Measurements from ENCODE around the gene SPEN.
"Not testable (repeated sequence)": the region's sequence is repeated elsewhere in the genome, so short reads cannot be mapped to it uniquely, and the experiment has no call there.

The SPEN gene

GRCh38 chr1:15804060-15804459 lies 43.4 kb upstream of the SPEN start:
- no peaks in the 10 kb centered on the region for H3K36me3 ChIP-seq (ENCODE audit: control insufficient read depth, insufficient read depth, low read length)
- DNase-seq = peak; percentile 70
- H3K4ac ChIP-seq (ENCODE audit: low read depth, low read length) = no peak overlapping the region
- no peaks in the 10 kb centered on the region for H3K27me3 ChIP-seq (ENCODE audit: insufficient read depth, low read length, poor library complexity)
- peaks cover 9% of the 10 kb centered on the region for H3K4me1 ChIP-seq (ENCODE audit: control insufficient read depth, low read depth, low read length)
- H3K79me2 ChIP-seq (ENCODE audit: control insufficient read depth, insufficient read depth, low read length) = no peaks in the 10 kb centered on the region
- H2BK5ac ChIP-seq (ENCODE audit: low read length) = no peak overlapping the region
- no peak overlapping the region for H4K8ac ChIP-seq (ENCODE audit: low read depth, low read length)
- H3K56ac ChIP-seq (ENCODE audit: low read length) = no peak overlapping the region
- H3K27ac ChIP-seq (ENCODE audit: low read depth, low read length) = peak overlapping the region; percentile 33
- no peak overlapping the region for H3K4me3 ChIP-seq (ENCODE audit: low read length)
- H3K18ac ChIP-seq (ENCODE audit: low read length) = no peak overlapping the region
- no peak overlapping the region for H4K5ac ChIP-seq (ENCODE audit: low read length)
- H3K9ac ChIP-seq (ENCODE audit: low read length) = no peak overlapping the region
- no CpG with 5 or more reads among the region's 8 CpGs for WGBS (ENCODE audit: extremely low coverage, insufficient coverage, low lambda C conversion rate)
- H2AK5ac ChIP-seq (ENCODE audit: low read length) = no peak overlapping the region
- H2BK15ac ChIP-seq (replicated peaks; ENCODE audit: low read depth) = no peak overlapping the region
- H3K4me2 ChIP-seq (ENCODE audit: low read length) = no peak overlapping the region
- H3K23ac ChIP-seq (ENCODE audit: low read length) = no peak overlapping the region
- no peak overlapping the region for H2BK120ac ChIP-seq (ENCODE audit: low read depth, low read length)
- no peaks in the 10 kb centered on the region for H3K79me1 ChIP-seq (ENCODE audit: low read length)

DNA sequence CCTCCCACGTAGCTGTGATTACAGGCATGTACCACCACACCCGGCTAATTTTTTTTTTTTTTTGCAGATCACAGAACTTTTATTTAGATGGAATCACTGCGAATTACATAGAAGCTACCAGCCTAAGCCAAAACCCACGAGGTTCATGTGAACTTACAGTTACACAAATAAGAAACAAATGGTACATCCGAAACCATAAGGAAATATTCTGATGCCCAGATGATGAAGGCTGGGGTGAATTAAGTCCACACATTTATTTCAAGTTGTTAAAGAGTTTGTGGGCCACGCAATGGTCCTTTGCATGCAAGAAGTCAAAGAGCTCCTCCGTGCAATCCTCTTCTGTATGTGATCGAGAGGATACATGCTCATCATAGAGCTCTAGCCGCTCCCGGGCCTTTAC lies 40.4 kb upstream of the SPEN start:
- Histone ChIP-seq H3K18ac (ENCODE audit: low read length) (no peak overlapping the region), H3K9ac (ENCODE audit: low read length) (no peak overlapping the region), H3K4ac (ENCODE audit: low read depth, low read length) (no peak overlapping the region), H3K36me3 (ENCODE audit: control insufficient read depth, insufficient read depth, low read length) (no peaks in the 10 kb centered on the region), H4K8ac (ENCODE audit: low read depth, low read length) (no peak overlapping the region), H2BK5ac (ENCODE audit: low read length) (no peak overlapping the region), H2BK120ac (ENCODE audit: low read depth, low read length) (no peak overlapping the region), H2AK5ac (ENCODE audit: low read length) (no peak overlapping the region), H3K79me2 (ENCODE audit: control insufficient read depth, insufficient read depth, low read length) (no peaks in the 10 kb centered on the region), H3K4me1 (ENCODE audit: control insufficient read depth, low read depth, low read length) (no peaks in the 10 kb centered on the region), H3K4me2 (ENCODE audit: low read length) (no peak overlapping the region), H3K4me3 (ENCODE audit: low read length) (no peak overlapping the region), H2BK15ac (replicated peaks; ENCODE audit: low read depth) (no peak overlapping the region), H3K56ac (ENCODE audit: low read length) (no peak overlapping the region), H3K27me3 (ENCODE audit: insufficient read depth, low read length, poor library complexity) (no peaks in the 10 kb centered on the region), H3K79me1 (ENCODE audit: low read length) (no peaks in the 10 kb centered on the region), H4K5ac (ENCODE audit: low read length) (no peak overlapping the region), H3K23ac (ENCODE audit: low read length) (no peak overlapping the region), H3K27ac (ENCODE audit: low read depth, low read length) (no peak overlapping the region)
- no CpG with 5 or more reads among the region's 10 CpGs for WGBS (ENCODE audit: extremely low coverage, insufficient coverage, low lambda C conversion rate)
- DNase-seq = no peak

DNA sequence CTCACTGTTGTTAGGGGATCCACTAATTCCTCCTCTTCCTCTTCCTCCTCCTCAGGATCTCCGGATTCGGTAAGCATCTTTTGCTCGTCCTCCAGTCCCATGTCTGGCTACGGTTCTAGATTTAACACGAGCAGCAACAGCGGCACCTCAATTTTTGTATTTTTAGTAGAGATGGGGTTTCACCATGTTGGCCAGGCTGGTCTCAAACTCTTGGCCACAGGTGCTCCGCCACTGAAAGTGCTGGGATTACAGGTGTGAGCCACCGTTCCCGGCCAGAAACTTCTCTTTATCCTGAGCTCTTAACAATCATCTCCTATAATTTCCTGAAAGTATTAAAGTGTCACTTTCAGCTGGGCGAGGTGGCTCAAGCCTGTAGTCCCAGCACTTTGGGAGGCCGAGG lies 40.0 kb upstream of the SPEN start, which contains the start of gene UQCRHL:
UQCRHL (minus strand) TSS at position 101 of the 400 bp plus-strand sequence; CDS start at position 101, 0 bp downstream.
- H3K4me2 ChIP-seq (ENCODE audit: low read length); DNase-seq; H2BK5ac ChIP-seq (ENCODE audit: low read length); H3K79me1 ChIP-seq (ENCODE audit: low read length); H3K79me2 ChIP-seq (ENCODE audit: control insufficient read depth, insufficient read depth, low read length); H3K4me3 ChIP-seq (ENCODE audit: low read length); H3K4ac ChIP-seq (ENCODE audit: low read depth, low read length); H3K27ac ChIP-seq (ENCODE audit: low read depth, low read length); H3K4me1 ChIP-seq (ENCODE audit: control insufficient read depth, low read depth, low read length); H3K18ac ChIP-seq (ENCODE audit: low read length); H3K36me3 ChIP-seq (ENCODE audit: control insufficient read depth, insufficient read depth, low read length); H4K8ac ChIP-seq (ENCODE audit: low read depth, low read length); H3K27me3 ChIP-seq (ENCODE audit: insufficient read depth, low read length, poor library complexity); H2BK120ac ChIP-seq (ENCODE audit: low read depth, low read length); H2BK15ac ChIP-seq (replicated peaks; ENCODE audit: low read depth); H2AK5ac ChIP-seq (ENCODE audit: low read length); H3K23ac ChIP-seq (ENCODE audit: low read length); H3K9ac ChIP-seq (ENCODE audit: low read length); H4K5ac ChIP-seq (ENCODE audit: low read length): not testable (repeated sequence)
- peak within 1 kb of the TSS; percentile 30 for H3K56ac ChIP-seq (ENCODE audit: low read length)
- WGBS (ENCODE audit: extremely low coverage, insufficient coverage, low lambda C conversion rate) = no CpG with 5 or more reads among the region's 11 CpGs

- H3K79me1 ChIP-seq (ENCODE audit: low read length) = no peaks in the 10 kb centered on the region
- no peaks in the 10 kb centered on the region for H3K79me2 ChIP-seq (ENCODE audit: control insufficient read depth, insufficient read depth, low read length)
- H3K27ac ChIP-seq (ENCODE audit: low read depth, low read length) = no peak overlapping the region
- no peak overlapping the region for H4K8ac ChIP-seq (ENCODE audit: low read depth, low read length)
- H3K23ac ChIP-seq (ENCODE audit: low read length) = no peak overlapping the region
- H3K4ac ChIP-seq (ENCODE audit: low read depth, low read length) = no peak overlapping the region
- no peak overlapping the region for H2BK15ac ChIP-seq (replicated peaks; ENCODE audit: low read depth)
- no peak overlapping the region for H3K4me3 ChIP-seq (ENCODE audit: low read length)
- no peak overlapping the region for H3K18ac ChIP-seq (ENCODE audit: low read length)
- no peak overlapping the region for H3K4me2 ChIP-seq (ENCODE audit: low read length)
- no peak overlapping the region for H2AK5ac ChIP-seq (ENCODE audit: low read length)
- peak; percentile 90 for DNase-seq
- H3K27me3 ChIP-seq (ENCODE audit: insufficient read depth, low read length, poor library complexity) = no peaks in the 10 kb centered on the region
- H3K36me3 ChIP-seq (ENCODE audit: control insufficient read depth, insufficient read depth, low read length) = no peaks in the 10 kb centered on the region
- no peak overlapping the region for H4K5ac ChIP-seq (ENCODE audit: low read length)
- no peak overlapping the region for H2BK120ac ChIP-seq (ENCODE audit: low read depth, low read length)
- no peak overlapping the region for H2BK5ac ChIP-seq (ENCODE audit: low read length)
- peak overlapping the region; percentile 12 for H3K56ac ChIP-seq (ENCODE audit: low read length)
- H3K4me1 ChIP-seq (ENCODE audit: control insufficient read depth, low read depth, low read length) = no peaks in the 10 kb centered on the region
- no peak overlapping the region for H3K9ac ChIP-seq (ENCODE audit: low read length)
- WGBS (ENCODE audit: extremely low coverage, insufficient coverage, low lambda C conversion rate) = no CpG with 5 or more reads among the region's 1 CpG
Measured at GRCh38 chr1:15808955-15809354, 38.6 kb upstream of the SPEN start.

DNA sequence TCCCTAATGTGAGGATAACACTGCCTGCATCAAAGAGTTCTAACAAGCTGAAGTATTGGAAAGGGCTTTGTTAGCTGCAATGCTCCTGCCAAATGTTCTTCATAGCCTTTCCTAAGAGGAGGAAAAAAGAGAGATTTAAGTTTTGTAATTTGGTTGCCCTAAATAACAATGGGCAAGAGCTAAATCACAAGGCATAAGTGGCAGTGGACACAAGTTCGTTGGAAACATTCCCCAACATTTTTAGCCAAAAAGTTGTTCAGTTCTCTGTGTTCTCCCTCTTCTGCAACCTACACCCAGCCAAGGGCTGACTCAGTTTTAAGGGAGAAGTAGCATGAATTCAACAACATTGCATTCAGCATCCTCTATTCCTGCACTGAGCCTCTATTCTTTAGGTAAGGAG lies 37.4 kb upstream of the SPEN start:
- Histone ChIP-seq H3K56ac (ENCODE audit: low read length) (no peak overlapping the region), H4K8ac (ENCODE audit: low read depth, low read length) (no peak overlapping the region), H3K4ac (ENCODE audit: low read depth, low read length) (no peak overlapping the region), H3K79me2 (ENCODE audit: control insufficient read depth, insufficient read depth, low read length) (no peaks in the 10 kb centered on the region), H3K27ac (ENCODE audit: low read depth, low read length) (no peak overlapping the region), H2BK120ac (ENCODE audit: low read depth, low read length) (no peak overlapping the region), H3K23ac (ENCODE audit: low read length) (no peak overlapping the region), H3K36me3 (ENCODE audit: control insufficient read depth, insufficient read depth, low read length) (no peaks in the 10 kb centered on the region), H3K4me2 (ENCODE audit: low read length) (no peak overlapping the region), H3K27me3 (ENCODE audit: insufficient read depth, low read length, poor library complexity) (no peaks in the 10 kb centered on the region), H3K9ac (ENCODE audit: low read length) (no peak overlapping the region), H2BK15ac (replicated peaks; ENCODE audit: low read depth) (no peak overlapping the region), H3K4me3 (ENCODE audit: low read length) (no peak overlapping the region), H3K4me1 (ENCODE audit: control insufficient read depth, low read depth, low read length) (no peaks in the 10 kb centered on the region), H2BK5ac (ENCODE audit: low read length) (no peak overlapping the region), H3K79me1 (ENCODE audit: low read length) (no peaks in the 10 kb centered on the region), H3K18ac (ENCODE audit: low read length) (no peak overlapping the region), H4K5ac (ENCODE audit: low read length) (no peak overlapping the region), H2AK5ac (ENCODE audit: low read length) (no peak overlapping the region)
- no peak for DNase-seq
- WGBS (ENCODE audit: extremely low coverage, insufficient coverage, low lambda C conversion rate) = no CpG with 5 or more reads among the region's 1 CpG

DNA sequence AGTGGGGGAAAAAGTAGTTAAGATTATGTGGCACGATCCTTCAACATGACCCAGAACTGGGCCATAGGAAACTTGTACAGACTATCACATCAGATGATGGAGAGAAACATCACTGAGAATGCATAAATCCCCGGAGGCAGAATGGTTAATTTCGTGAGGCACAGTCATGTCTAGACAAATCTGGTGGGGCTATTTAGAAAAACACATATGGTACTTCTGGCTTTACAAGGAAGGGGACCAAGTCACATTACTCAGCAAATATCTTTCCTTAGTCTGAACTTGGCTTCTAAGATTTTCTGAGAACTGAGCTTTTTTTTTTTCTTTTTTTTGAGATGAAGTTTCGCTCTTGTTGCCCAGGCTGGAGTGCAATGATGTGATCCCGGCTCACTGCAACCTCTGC lies 30.8 kb upstream of the SPEN start:
- WGBS (ENCODE audit: extremely low coverage, insufficient coverage, low lambda C conversion rate) = no CpG with 5 or more reads among the region's 5 CpGs
- no peak overlapping the region for H2BK120ac ChIP-seq (ENCODE audit: low read depth, low read length)
- no peak overlapping the region for H3K18ac ChIP-seq (ENCODE audit: low read length)
- no peaks in the 10 kb centered on the region for H3K4me1 ChIP-seq (ENCODE audit: control insufficient read depth, low read depth, low read length)
- H4K5ac ChIP-seq (ENCODE audit: low read length) = no peak overlapping the region
- no peaks in the 10 kb centered on the region for H3K36me3 ChIP-seq (ENCODE audit: control insufficient read depth, insufficient read depth, low read length)
- no peak overlapping the region for H3K4me3 ChIP-seq (ENCODE audit: low read length)
- H3K4me2 ChIP-seq (ENCODE audit: low read length) = no peak overlapping the region
- no peak overlapping the region for H3K23ac ChIP-seq (ENCODE audit: low read length)
- no peaks in the 10 kb centered on the region for H3K79me1 ChIP-seq (ENCODE audit: low read length)
- no peak overlapping the region for H3K9ac ChIP-seq (ENCODE audit: low read length)
- H4K8ac ChIP-seq (ENCODE audit: low read depth, low read length) = no peak overlapping the region
- H3K27me3 ChIP-seq (ENCODE audit: insufficient read depth, low read length, poor library complexity) = no peaks in the 10 kb centered on the region
- no peak overlapping the region for H3K27ac ChIP-seq (ENCODE audit: low read depth, low read length)
- no peak for DNase-seq
- H3K4ac ChIP-seq (ENCODE audit: low read depth, low read length) = no peak overlapping the region
- no peak overlapping the region for H2AK5ac ChIP-seq (ENCODE audit: low read length)
- H3K56ac ChIP-seq (ENCODE audit: low read length) = no peak overlapping the region
- no peaks in the 10 kb centered on the region for H3K79me2 ChIP-seq (ENCODE audit: control insufficient read depth, insufficient read depth, low read length)
- H2BK15ac ChIP-seq (replicated peaks; ENCODE audit: low read depth) = no peak overlapping the region
- H2BK5ac ChIP-seq (ENCODE audit: low read length) = no peak overlapping the region
